SW 1271 (cell line): ENCODE data around the gene MOB1A.
"Not testable (repeated sequence)": the region's sequence is repeated elsewhere in the genome, so short reads cannot be mapped to it uniquely, and the experiment has no call there.

Experiments used
- DNase-seq, 2 experiments: peaks; one replicate each; lab custom pipeline; 2025; lab: John Stamatoyannopoulos, UW

MOB1A gene

DNA sequence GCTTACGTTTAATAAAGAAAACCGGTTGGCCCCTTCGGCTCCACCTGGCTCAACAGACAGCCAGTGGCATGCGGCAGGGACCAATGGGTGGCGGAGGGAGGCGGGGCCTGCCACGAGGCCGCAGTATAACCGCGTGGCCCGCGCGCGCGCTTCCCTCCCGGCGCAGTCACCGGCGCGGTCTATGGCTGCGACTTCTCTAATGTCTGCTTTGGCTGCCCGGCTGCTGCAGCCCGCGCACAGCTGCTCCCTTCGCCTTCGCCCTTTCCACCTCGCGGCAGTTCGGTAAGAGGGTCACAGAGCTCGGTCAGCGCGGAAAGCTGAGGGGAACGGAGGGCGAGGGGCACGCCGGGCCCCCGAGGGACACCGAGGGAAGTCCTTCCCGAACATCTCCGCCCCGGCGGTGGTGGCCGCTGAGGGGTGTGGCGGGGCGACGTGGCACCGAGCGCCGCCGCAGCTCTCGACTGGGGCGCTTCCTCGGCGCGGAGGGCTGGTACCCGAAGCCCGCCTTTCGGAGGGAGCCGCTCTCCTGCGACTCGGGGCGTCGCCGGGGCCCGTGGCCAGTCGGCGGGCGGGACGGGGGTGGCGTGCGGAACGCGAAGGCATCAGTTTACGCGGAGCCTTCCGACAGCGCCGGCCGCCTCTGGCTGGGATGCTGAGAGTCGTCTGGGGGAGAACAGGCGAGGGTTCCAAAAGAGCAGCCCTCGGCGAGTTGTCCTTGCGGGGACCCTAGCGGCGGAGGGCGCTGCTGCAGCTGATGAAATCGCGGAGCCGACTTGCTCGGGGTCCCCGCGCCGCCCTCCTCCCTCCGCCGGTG, 20.0 kb upstream of the MOB1A start, which contains the start of gene MTHFD2:
Gene MTHFD2 (plus strand): TSS at position 155 of the 814 bp plus-strand sequence. CDS start 27 bp downstream, at position 182.
- peak; percentile 93 to 97 for DNase-seq

DNA sequence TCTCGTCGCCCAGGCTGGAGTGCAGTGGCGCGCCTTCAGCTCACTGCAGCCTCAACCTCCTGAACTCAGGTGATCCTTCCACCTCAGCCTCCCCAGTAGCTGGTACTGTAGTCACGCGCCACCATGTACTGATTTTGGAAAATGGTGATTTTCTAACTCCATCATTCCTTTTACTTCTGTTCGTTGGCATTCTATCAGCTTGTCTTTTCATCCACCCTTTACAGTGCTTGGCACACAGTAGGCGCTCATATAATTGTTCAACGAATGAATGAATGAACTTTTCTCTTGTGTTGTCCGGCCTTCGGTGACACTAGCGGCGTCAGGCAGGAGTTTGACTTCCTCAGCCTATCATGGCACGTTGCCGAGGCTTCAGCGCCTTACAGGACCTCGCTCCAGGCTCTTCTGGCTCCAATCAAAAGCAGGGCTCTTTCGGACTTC, 19.4 kb upstream of the MOB1A start:
- DNase-seq: no peak

- DNase-seq: no peak
These were observed 18.4 kb upstream of the MOB1A start for GRCh38 chr2:74197049-74197448.

GRCh38 chr2:74194799-74195198, 16.1 kb upstream of the MOB1A start:
- DNase-seq: no peak

DNA sequence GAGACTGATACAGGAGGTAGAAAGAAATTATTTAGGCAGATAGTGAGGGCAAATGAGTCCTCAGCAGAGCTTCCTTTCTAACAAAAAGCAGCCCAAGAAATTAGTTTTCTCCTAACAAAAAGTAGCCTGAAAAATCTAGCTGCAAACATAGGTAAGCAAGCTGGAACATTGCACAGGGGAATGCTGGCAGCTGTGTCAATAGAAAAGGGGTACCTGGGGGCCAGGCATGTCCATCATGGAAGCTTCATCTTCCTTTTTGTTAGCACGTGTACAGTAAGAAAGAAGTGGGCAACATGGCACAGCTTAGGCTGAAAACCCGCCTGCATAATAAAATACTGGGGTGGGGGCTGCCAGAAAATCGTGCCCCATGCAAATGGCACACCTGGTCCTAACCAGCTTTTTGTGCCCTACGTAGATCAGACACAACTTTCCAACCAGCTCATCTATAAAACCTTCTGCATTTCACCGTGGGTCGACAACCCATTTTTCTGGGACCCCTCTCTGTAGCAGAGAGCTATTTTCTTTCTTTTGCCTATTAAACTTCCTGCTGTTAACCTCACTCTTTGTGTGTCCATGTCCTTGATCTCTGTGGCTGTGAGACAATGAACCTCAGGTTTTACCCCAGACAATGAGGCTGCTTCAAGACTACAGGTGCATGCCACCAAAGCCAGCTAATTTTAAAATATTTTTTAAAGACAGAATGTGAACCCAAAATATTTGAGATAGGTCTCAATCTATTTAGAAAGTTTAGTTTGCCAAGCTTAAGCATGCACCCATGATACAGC, 13.1 kb upstream of the MOB1A start:
- no peak for DNase-seq

GRCh38 chr2:74188696-74189095, 10.0 kb upstream of the MOB1A start:
- DNase-seq: no peak

- DNase-seq: no peak
These were observed 9.4 kb upstream of the MOB1A start for GRCh38 chr2:74188018-74188601.

GRCh38 chr2:74186706-74187105, 8.0 kb upstream of the MOB1A start:
- DNase-seq: not testable (repeated sequence)

- no peak for DNase-seq
These were observed 7.4 kb upstream of the MOB1A start for GRCh38 chr2:74186038-74186437.

GRCh38 chr2:74183878-74184277, 5.2 kb upstream of the MOB1A start:
- DNase-seq: no peak

DNA sequence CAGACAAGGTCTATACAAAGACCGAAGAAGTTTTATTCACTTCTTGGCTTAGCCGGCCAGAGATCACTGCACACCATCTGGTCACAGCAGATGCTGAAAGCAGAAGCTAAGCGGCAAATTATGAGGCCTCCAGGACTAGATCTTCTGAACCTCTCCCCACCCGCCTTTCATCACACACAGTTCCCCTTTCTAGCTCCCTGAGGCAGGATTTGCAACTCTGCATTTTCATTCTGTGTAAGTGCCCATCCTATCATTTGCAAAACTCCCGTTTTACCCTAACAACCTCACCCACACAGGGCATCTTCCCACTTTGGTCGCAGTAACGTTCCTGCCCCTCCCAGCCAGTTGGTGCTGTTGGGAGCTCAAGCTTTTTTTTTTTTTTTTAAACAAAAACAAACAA, 3.1 kb upstream of the MOB1A start:
- no peak for DNase-seq

DNA sequence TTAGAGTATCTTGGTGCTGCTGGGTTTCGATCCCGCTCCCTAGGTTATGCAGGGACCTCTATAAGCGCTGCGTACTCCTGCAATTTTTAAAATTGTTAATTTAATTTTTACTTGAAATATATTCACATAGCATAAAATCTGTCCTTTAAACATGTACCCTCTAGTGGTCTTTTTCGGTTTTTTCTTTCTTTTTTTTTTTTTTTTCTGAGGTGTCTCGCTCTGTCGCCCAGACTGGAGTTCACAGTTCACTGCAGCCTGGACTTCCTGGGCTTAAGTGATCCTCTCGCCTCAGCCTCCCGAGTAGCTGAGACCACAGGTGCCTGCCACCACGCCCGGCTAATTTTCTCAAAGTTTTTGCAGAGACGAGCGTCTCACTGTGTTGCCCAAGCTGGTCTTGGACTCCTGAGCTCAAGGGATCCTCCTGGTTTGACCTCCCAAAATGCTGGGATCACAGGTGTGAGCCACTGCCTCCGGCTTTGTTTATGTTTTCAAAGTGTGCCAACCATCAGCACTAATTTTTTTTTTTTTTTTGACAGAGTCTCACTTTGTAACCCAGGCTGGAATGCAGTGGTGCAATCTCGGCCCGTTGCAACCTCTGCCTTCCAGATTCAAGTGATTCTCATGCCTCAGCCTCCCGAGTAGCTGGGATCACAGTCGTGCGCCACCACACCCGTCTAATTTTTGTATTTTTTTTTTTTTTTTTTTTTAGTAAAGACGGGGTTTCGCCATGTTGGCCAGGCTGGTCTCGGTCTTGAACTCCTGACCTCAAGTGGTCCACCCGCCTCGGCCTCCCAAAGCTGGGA, 585 bp upstream of the MOB1A start:
- DNase-seq: no peak

- no peak for DNase-seq
These were observed 983 bp downstream of the MOB1A start for GRCh38 chr2:74177696-74178095.

DNA sequence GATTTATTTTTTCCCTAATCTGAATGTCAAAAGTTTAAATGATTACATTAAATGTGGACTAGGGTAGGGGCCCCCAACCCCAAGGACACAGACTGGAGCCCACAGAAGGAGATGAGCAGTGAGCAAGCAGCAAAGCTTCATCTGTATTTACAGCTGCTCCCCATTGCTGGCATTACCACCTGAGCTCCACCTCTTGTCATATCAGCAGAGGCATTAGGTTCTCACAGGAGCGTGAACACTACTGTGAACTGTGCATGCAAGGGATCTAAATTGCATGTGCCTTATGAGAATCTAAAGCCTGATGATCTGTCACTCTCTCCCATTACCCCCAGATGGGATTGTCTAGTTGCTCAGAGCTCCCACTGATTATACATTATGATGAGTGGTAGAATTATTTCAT, 3.8 kb downstream of the MOB1A start:
- no peak for DNase-seq

DNA sequence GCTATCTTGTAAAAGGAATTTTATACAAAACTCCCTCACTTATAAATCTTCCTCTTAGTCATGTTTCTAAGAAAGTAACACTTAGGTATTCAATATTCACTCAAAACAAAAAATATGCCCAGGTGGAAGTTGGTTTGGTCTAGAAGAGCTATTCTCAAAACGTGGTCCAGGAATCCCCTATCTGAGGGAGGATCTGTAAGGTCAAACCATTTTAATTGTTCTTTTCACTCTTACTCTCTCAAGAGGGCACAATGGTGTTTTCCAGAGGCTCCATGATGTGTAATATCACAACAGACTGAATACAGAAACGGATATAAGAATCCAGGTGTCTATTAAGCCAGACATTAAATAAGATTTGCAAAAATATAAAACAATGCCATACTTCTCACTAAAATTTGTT, 9.9 kb downstream of the MOB1A start:
- DNase-seq: no peak

- no peak for DNase-seq
These were observed 13.9 kb downstream of the MOB1A start for GRCh38 chr2:74164761-74165160.

- DNase-seq: no peak
These were observed 15.7 kb downstream of the MOB1A start for GRCh38 chr2:74162951-74163350.

DNA sequence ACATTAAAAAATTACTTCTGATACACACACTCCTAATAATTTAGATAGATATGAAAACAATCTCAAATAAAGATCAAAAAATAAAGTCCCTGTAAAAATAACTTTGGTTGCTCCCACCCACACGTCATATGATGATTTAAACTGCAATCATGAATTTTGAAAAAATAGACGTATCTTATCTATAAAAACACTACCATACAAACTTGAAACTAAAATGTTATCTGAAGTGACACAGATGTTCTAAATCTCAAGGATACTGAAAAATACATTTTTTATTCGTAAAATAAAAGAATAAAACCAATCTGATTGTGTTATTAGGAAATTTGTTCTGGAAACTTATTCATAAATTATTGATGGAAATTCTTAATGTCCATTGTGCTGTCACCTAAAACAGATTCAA, 22.8 kb downstream of the MOB1A start:
- DNase-seq: no peak

DNA sequence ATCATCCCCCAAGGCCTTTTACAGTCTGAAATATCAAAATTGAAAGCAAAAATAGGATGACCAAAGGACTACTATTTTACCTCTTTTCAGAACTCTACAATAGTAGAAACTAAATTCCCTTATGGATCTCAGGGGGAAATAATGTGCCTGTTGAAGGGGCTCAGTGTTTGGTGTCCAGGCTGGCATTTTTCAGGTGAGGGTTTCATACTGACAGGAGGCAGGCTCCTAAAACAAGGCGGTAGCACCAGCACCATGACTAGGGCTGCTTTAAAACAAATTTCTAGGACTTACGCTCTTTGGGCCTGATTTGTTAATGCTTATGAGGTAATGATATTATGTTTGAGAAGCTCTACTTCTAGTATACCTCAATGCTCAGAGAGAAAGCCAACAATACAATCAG, 25.7 kb downstream of the MOB1A start:
- no peak for DNase-seq

DNA sequence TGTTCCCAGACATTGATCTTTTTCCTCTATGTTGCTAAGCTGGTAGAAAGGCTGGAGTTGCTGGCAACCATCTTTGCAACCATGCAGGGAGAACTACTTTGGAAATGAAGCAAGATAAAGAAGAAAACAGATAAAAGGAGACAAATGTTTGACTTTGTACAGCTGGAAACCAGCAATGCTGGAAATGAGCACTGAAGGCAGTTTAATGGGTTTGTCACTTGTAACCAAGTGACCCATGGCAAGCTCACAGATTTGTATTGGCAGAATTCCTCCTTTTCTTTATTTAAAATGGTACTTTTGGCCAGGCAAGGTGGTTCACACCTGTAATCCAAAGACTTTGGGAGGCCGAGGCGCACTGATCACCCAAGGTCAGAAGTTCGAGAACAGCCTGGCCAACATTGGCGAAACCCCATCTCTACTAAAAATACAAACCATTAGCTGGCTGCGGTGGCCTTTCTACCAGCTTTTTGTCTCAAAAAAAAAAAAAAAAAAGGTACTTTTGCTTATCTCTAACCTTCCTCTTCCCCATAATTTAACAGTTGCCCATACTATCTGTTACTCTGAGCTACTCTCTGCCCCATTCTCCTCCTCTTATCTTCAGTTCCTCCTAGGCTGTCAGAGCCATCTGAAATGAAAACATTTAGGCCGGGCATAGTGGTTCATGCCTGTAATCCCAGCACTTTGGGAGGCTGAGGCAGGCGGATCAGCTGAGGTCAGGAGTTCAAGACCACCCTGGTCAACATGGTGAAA, 28.9 kb downstream of the MOB1A start:
- no peak for DNase-seq

- DNase-seq: no peak
These were observed 29.5 kb downstream of the MOB1A start for GRCh38 chr2:74149247-74149525.
